ENCODE results near the gene CXCL17. TPM values are rescaled to one million over a fixed set of nuclear protein-coding genes. Genes with fewer than 3 reads are reported as not detected.

The CXCL17 gene
- total RNA-seq, 1 experiment from 2014 or later, result not detected

DNA sequence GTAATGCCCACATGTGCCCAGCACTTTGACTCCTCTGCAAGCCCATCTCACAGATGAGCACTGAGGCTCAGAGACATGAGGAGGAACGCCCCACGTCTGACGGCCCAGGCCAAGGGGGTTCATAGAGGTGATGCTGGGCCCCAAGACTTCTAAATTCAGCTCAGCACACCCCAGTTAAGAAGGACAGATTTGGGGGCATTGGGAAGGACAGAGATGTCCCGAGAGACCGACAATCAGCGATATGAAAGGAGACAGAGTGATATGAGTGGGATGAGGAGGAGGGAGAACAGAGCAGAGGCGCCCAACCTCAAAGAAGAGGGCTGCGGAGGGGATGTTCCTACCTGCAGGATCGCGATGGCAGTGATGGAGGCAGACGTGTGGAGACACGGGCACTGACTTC is 52.8 kb downstream of the CXCL17 start, which contains the start of gene CNFN:
Gene CNFN, minus strand, starts transcription at position 399 of the 400 bp plus-strand sequence. CDS start 1,260 bp downstream, outside the sequence.
- DNase-seq (ENCODE audit: low read depth in 1 of 2, low spot score in 2 of 2), result no peak
- H3K27ac ChIP-seq, result no peak within 1 kb of the TSS

DNA sequence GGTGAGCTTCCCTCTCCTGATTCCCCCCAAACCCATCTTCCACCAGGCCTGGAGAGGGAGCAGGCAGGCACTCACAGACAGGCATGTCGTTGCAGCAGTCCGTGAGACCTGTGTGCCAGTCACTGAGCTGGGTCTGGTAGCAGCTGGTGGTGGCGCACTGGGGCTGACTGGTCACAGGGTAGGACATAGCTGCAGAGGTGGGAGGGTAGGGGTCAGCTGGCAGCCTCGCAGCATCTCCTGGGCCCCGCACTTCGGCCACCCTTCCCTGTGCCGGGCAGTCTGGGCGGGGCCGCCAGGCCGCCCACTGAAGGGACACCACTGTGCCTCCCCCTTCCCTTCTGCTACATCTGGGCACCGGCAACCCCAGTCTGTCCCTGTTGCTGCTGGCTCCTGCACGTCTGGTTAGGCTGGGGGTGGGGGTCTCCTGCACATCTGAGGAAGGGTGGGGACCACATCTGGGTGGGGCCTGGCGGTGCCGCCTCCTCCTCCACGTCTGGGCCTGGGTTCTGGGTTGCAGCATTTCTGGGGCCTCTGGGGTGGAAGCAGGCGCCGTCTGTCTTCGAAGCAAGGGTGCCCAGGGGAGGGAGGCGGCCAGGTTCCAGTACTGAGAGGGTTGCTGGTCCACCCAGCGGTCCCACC is 53.8 kb downstream of the CXCL17 start:
- Histone ChIP-seq H3K36me3 (no peaks in the 10 kb centered on the region), H3K9me3 (replicated peaks) (no peaks in the 10 kb centered on the region)

More for the DNA sequence above, 52.8 kb downstream of the CXCL17 start, which contains the start of gene CNFN:
- no peaks in the 10 kb centered on the region for H3K36me3 ChIP-seq
- H3K4me1 ChIP-seq (replicated peaks), result peaks cover 6% of the 10 kb centered on the region
- no peaks in the 10 kb centered on the region for H3K9me3 ChIP-seq (replicated peaks)
- peaks cover 23% of the 10 kb centered on the region for H3K27me3 ChIP-seq (replicated peaks)
- H3K4me3 ChIP-seq, result no peak within 1 kb of the TSS

DNA sequence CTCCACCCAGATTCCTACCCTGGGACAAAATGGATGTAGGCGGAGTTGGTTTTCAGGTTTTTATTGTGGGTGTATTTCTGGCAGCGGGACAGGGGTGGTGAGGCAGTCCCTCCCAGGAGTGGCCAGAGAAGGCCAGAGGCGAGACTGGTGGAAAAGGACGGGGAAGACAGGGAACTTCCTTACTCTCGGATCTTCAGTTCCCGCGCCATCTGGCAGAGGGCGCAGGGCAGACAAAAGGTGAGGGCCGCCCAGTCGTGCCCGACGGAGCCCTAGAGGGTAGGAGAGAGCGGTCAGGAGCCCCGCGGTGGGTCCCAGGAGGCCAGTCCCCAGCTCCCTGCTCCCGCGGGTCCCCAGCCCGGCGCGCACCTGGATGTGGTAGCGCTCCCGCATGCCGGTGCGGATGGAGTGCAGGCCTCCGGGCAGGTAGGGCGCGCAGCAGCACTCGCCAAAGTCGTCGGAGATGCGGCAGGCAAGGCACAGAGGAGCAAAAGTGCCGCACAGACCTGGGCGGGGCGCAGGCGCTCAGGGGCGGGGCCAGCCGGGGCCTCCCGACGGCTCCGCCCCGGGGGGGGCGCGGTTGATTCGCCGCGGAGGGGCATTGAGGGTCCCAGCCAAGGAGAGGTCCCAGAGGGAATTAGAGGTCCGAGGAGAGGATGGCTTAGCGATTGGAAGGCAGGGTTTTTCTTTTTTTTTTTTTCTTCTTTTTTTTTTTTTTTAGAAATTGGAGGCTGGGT is 55.6 kb downstream of the CXCL17 start:
- Histone ChIP-seq H3K27me3 (replicated peaks) (peaks cover 23% of the 10 kb centered on the region), H3K36me3 (no peaks in the 10 kb centered on the region), H3K9me3 (replicated peaks) (no peaks in the 10 kb centered on the region), H3K27ac (no peak overlapping the region), H3K4me1 (replicated peaks) (peaks cover 6% of the 10 kb centered on the region), H3K4me3 (peak overlapping the region; percentile 35)
- peak; percentile 67 to 69 for DNase-seq (ENCODE audit: low read depth in 1 of 2, low spot score in 2 of 2)

More for the DNA sequence above, 53.8 kb downstream of the CXCL17 start:
- no peak overlapping the region for H3K4me3 ChIP-seq
- DNase-seq (ENCODE audit: low read depth in 1 of 2, low spot score in 2 of 2), result no peak
- peaks cover 6% of the 10 kb centered on the region for H3K4me1 ChIP-seq (replicated peaks)
- H3K27ac ChIP-seq, result no peak overlapping the region
- peaks cover 23% of the 10 kb centered on the region for H3K27me3 ChIP-seq (replicated peaks)

DNA sequence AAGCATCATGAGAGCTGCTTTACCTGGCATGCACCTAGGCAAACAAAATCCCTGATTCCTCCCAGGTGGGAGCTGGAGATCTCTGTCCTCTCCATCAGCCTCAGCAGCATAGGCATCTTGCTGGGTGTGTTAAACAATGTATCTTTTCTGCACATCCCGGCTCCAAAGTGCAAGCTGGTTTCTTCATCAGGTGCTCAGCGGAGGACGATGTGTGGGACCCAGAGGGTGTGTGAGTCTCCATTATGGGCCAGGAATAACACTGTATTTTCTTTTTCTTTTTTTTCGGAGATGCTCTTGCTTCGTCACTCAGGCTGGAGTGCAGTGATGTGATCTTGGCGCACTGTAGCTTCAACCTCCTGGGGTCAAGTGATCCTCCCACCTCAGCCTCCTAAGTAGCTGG is 62.6 kb downstream of the CXCL17 start:
- Histone ChIP-seq H3K9me3 (replicated peaks) (no peaks in the 10 kb centered on the region), H3K4me3 (no peak overlapping the region), H3K36me3 (no peaks in the 10 kb centered on the region), H3K27me3 (replicated peaks) (peaks cover 21% of the 10 kb centered on the region), H3K4me1 (replicated peaks) (no peaks in the 10 kb centered on the region), H3K27ac (no peak overlapping the region)
- DNase-seq (ENCODE audit: low read depth in 1 of 2, low spot score in 2 of 2), result no peak

Other genes starting within 250 kb of the CXCL17 start
- 15.9 and 16.9 TPM in 2 replicates for gene DEDD2, start 225.3 kb downstream of the CXCL17 start, total RNA-seq (2014; rRNA removed; shearing (Covaris generic))
- 5.0 and 10.5 TPM in 2 replicates for gene ZNF526, start 222.6 kb downstream of the CXCL17 start, total RNA-seq (2014; rRNA removed; shearing (Covaris generic))
- 23.2 and 26.7 TPM in 2 replicates for gene GSK3A, start 200.3 kb downstream of the CXCL17 start, total RNA-seq (2014; rRNA removed; shearing (Covaris generic))
- 11.0 and 32.6 TPM in 2 replicates for gene ERF, start 187.8 kb downstream of the CXCL17 start, total RNA-seq (2014; rRNA removed; shearing (Covaris generic))
- gene CIC, start 173.7 kb downstream of the CXCL17 start, total RNA-seq (2014; rRNA removed; shearing (Covaris generic)), result 13.0 and 21.5 TPM in 2 replicates
- 0.55 and 2.5 TPM in 2 replicates for gene PRR19, start 140.8 kb downstream of the CXCL17 start, total RNA-seq (2014; rRNA removed; shearing (Covaris generic))
- gene PAFAH1B3, start 140.3 kb downstream of the CXCL17 start, total RNA-seq (2014; rRNA removed; shearing (Covaris generic)), result 17.9 and 23.0 TPM in 2 replicates
- gene TMEM145, start 129.6 kb downstream of the CXCL17 start, total RNA-seq (2014; rRNA removed; shearing (Covaris generic)), result not detected in 2 replicates
- 12.1 and 16.1 TPM in 2 replicates for gene MEGF8, start 117.3 kb downstream of the CXCL17 start, total RNA-seq (2014; rRNA removed; shearing (Covaris generic))
- gene CNFN, start 52.6 kb downstream of the CXCL17 start, total RNA-seq (2014; rRNA removed; shearing (Covaris generic)), result not detected in 2 replicates
- gene LIPE, start 15.6 kb downstream of the CXCL17 start, total RNA-seq (2014; rRNA removed; shearing (Covaris generic)), result 3.3 and 7.9 TPM in 2 replicates
- not detected in 2 replicates for gene CEACAM1, start 85.5 kb upstream of the CXCL17 start, total RNA-seq (2014; rRNA removed; shearing (Covaris generic))
- gene CEACAM8, start 152.0 kb upstream of the CXCL17 start, total RNA-seq (2014; rRNA removed; shearing (Covaris generic)), result not detected in 2 replicates